Stimulated activated CD4-positive, alpha-beta T cell treated with anti-CD3 and anti-CD28 coated beads, Interleukin-12 subunit alpha, Interleukin-12 subunit beta, amount 100 ng/mL, for 24 hours (primary cell): ENCODE data around the gene FRA10AC1.

Experiments
- DNase-seq, 2 experiments: peaks; one replicate each; pipeline ENCODE4 v3.0.0-alpha.2; 2020; ENCODE audit warnings: low read depth in 2 of 2

The FRA10AC1 gene

DNA sequence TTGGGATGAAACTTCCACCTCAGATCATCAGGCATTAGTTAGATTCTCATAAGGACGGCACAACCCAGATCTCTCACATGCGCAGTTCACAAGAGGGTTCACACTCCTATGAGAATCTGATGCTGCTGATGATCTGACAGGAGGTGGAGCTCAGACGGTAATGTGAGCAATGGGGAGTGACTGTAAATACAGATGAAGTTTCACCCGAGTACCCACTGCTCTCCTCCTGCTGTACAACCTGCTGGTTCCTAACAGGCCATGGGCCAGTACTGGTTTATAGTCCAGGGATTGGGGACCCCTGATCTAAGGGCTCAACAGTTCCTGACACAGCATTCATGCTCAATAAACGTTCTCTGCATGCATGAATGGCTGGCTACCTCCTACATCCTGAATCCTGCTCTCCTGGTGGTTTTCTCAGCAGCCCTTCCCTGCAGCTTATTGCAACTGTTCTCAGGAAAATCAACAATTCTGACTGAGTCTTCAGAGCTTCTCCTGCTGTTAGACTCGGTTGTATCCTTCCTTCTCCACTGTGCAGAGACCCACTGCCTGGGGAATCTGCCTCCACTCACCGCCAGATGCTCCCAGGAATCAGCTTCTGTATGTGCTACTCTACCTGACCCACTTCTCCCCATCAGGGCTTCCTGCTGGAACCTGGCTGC, 72.6 kb downstream of the FRA10AC1 start:
- no peak for DNase-seq

DNA sequence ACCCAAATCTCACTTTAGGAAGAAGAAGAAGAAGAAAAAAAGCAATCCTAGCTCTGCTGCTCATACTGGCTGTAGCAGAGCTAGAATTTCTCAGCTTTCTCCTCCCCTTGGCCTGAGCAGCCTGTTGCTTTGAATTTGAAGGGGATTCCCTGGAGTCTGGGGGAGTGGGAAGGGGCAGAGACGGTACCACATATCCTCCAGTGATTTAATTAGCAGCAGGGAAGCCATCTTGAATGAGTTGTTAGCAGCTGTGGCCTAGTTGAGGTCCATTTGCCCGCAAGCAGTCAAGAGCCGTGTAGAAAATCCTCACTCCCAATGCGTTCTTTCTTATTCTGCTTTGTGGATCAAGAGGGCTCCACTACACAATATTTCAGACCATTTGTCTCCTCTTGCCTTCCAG, 73.5 kb downstream of the FRA10AC1 start:
- no peak for DNase-seq

DNA sequence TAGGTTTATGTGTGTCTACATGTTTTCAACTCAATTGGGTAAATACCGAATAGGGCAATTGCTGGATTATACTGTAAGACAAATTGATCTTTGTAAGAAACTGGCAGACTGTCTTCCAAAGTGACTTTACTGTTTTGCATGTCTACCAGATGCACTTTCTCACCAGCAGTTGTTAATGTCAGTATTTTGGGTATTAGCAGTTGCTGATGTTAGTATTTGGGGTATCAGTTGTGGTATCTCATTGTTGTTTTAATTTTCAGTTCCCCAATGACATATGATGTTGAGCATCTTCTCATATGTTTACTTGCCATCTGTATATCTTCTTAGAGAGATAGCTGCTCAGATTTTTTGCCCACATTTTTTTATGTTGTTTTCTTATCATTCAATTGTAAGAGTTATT, 79.5 kb downstream of the FRA10AC1 start:
- DNase-seq = no peak

DNA sequence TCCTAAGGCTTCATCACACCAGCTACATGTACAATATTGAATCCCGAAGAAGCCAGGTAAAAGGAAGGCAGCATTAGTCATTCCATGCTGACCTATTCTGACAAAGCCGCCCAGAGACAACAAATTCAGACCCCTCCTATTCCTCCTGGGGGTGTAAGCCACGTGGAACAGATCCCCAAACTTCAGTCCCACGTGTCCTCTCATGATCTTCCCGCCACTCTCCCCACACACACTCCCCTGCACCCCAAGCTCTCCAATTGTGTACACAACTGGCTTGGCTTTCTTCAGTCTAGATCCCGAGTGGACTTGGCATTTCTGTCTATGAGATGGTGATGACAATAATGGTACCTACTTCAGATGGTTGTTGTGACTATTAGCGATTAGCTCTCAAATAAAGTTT, 81.5 kb downstream of the FRA10AC1 start:
- DNase-seq = no peak
